ENCODE results near the gene ETV6. TPM values are rescaled to one million over a fixed set of nuclear protein-coding genes. Genes with fewer than 3 reads are reported as not detected.

ETV6 gene
- total RNA-seq, 6 experiments from 2014 or later, result 7.2 to 28.3 (median 11.0) TPM

DNA sequence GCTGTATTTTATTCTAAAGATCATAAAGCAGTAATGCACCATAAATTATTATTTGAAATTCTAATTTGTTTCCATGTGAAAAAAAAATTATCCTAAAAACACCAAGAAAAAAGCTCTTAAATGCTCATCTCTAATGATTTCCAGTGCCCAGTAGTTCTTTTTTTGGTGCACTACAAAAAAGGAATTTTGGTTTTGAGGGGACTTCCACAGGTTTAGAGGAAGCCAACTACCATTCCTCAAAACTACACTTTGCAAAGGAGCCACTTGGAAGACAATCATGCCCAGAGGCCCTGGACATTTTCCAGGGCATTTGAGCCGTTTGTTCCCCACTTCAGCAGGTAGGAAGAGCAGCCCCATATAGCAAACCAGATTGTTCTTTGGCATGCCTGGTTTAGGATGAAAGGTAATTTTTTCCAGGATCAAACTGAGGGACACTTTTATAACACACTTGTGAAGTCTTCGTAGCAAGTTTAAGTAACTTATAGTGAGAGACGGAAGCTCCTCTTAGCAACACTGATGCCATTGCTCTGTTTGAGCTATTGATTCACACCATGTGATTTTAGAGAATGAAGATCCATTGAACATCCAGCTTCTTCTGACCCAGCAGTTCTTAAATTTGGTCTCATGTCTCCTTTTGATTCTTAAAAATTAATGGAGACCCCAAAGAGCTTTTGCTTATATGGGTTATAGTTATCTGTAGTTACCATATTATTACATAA, 187.9 kb downstream of the ETV6 start:
- no peak for ATAC-seq
- 83% methylated on average over 3 of the region's 3 CpGs for WGBS (ENCODE audit: insufficient coverage, low coverage, low lambda C conversion rate, missing lambda C conversion rate)
- intact Hi-C loops (cut with DNase I), result no loop called here
- Histone ChIP-seq H3K9me3 (no peaks in the 10 kb centered on the region), H3K36me3 (no peaks in the 10 kb centered on the region), H3K27me3 (no peaks in the 10 kb centered on the region), H3K4me3 (no peak overlapping the region), H3K27ac (no peak overlapping the region), H3K4me1 (peaks cover 4 to 70% (median 23%) of the 10 kb centered on the region in 4 donors)
- no peak for DNase-seq
- TF ChIP-seq POLR2A (IDR thresholded peaks at IDR 0.05), result no peak
- TF ChIP-seq, protein P1, sequence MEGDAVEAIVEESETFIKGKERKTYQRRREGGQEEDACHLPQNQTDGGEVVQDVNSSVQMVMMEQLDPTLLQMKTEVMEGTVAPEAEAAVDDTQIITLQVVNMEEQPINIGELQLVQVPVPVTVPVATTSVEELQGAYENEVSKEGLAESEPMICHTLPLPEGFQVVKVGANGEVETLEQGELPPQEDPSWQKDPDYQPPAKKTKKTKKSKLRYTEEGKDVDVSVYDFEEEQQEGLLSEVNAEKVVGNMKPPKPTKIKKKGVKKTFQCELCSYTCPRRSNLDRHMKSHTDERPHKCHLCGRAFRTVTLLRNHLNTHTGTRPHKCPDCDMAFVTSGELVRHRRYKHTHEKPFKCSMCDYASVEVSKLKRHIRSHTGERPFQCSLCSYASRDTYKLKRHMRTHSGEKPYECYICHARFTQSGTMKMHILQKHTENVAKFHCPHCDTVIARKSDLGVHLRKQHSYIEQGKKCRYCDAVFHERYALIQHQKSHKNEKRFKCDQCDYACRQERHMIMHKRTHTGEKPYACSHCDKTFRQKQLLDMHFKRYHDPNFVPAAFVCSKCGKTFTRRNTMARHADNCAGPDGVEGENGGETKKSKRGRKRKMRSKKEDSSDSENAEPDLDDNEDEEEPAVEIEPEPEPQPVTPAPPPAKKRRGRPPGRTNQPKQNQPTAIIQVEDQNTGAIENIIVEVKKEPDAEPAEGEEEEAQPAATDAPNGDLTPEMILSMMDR (IDR thresholded peaks at IDR 0.05), result no peak

- H3K9me3 ChIP-seq, result no peaks in the 10 kb centered on the region
- H3K27ac ChIP-seq, result peak overlapping the region; percentile 8 to 77 (median 62)
- H3K4me3 ChIP-seq, result no peak overlapping the region
- H3K27me3 ChIP-seq, result no peaks in the 10 kb centered on the region
- H3K4me1 ChIP-seq, result peaks cover 4 to 60% (median 22%) of the 10 kb centered on the region in 4 donors
- DNase-seq (no peak), ATAC-seq (peak in 2 of 4 donors; percentile 1 to 10)
- intact Hi-C loops (cut with DNase I), result no loop called here
- no CpG with 5 or more reads among the region's 2 CpGs for WGBS (ENCODE audit: insufficient coverage, low coverage, low lambda C conversion rate, missing lambda C conversion rate)
- TF ChIP-seq, protein P1 (IDR thresholded peaks at IDR 0.05), result no peak
- no peak for TF ChIP-seq POLR2A (IDR thresholded peaks at IDR 0.05)
- no peaks in the 10 kb centered on the region for H3K36me3 ChIP-seq
Measured at GRCh38 chr12:11838403-11838802, 188.9 kb downstream of the ETV6 start.

- WGBS (ENCODE audit: insufficient coverage, low coverage, low lambda C conversion rate, missing lambda C conversion rate), result 15% methylated on average over 8 of the region's 8 CpGs
- H3K36me3 ChIP-seq, result no peaks in the 10 kb centered on the region
- H3K27me3 ChIP-seq, result no peaks in the 10 kb centered on the region
- DNase-seq (peak in 1 of 3 donors; percentile 58), ATAC-seq (peak; percentile 50 to 66 (median 62))
- intact Hi-C loops (cut with DNase I), result no loop called here
- H3K4me3 ChIP-seq, result no peak overlapping the region
- peak overlapping the region; percentile 30 to 77 (median 62) for H3K27ac ChIP-seq
- peaks cover 4 to 52% (median 20%) of the 10 kb centered on the region in 4 donors for H3K4me1 ChIP-seq
- H3K9me3 ChIP-seq, result no peaks in the 10 kb centered on the region
- TF ChIP-seq, protein P1 (IDR thresholded peaks at IDR 0.05), result no peak
- no peak for TF ChIP-seq POLR2A (IDR thresholded peaks at IDR 0.05)
Measured at GRCh38 chr12:11839091-11839641, 189.7 kb downstream of the ETV6 start.

- Histone ChIP-seq H3K4me1 (peaks cover 4 to 40% (median 16%) of the 10 kb centered on the region in 4 donors), H3K4me3 (no peak overlapping the region), H3K9me3 (no peaks in the 10 kb centered on the region), H3K27ac (peak overlapping the region in 2 of 3 donors; percentile 62 to 77), H3K36me3 (no peaks in the 10 kb centered on the region), H3K27me3 (no peaks in the 10 kb centered on the region)
- TF ChIP-seq, protein P1 (IDR thresholded peaks at IDR 0.05), result no peak
- no peak for TF ChIP-seq POLR2A (IDR thresholded peaks at IDR 0.05)
- DNase-seq (no peak), ATAC-seq (peak; percentile 61 to 84 (median 67))
- WGBS (ENCODE audit: insufficient coverage, low coverage, low lambda C conversion rate, missing lambda C conversion rate), result 6% methylated on average over 8 of the region's 8 CpGs
- intact Hi-C loops (cut with DNase I), result no loop called here
Measured at GRCh38 chr12:11840366-11840765, 190.9 kb downstream of the ETV6 start.

Measured in right lobe of liver (tissue), 6 donors.